GM21390 (cell line): Measurements from ENCODE around the gene MYH9.
A peak's percentile ranks its signal among the peaks of the same experiment; 100 is the strongest.
"Not testable (repeated sequence)": the region's sequence is repeated elsewhere in the genome, so short reads cannot be mapped to it uniquely, and the experiment has no call there.

Experiments
- ATAC-seq: cut with Tn5 transposase; IDR thresholded peaks from one replicate; pipeline ENCODE4 v1.9.1; 2021; ENCODE audit not compliant: unreplicated experiment

The MYH9 gene

GRCh38 chr22:36253523-36254490 is 134.0 kb downstream of the MYH9 start:
- no peak for ATAC-seq

DNA sequence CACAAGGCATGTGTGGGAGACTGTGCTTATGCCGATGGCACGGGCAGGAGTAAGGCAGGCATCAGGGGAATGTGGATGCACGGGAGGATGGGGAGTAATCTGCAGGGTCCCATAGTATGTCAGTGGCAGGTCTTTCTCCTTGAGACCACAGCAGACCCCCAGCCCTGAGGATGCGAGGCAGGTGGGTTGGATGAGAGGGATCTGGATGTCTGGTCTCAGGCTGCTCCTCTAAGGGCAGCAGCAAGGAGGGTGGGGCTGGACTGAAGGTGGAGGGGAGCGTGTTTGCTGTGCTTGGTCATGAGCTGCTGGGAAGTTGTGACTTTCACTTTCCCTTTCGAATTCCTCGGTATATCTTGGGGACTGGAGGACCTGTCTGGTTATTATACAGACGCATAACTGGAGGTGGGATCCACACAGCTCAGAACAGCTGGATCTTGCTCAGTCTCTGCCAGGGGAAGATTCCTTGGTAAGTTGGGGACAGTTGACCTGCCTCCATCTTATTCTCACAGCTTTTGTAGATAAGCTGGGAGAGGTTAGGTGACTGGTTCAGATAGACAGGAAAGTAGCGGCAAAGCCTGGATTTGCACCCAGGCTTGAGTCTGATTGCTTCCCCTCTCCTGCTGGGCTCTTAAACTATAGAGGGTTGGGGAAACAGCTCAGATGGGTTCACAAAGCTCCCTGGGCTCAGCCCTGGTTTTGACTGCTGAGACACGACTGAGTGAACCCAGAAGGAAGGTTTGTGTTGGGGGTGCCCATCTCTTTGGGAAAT is 134.8 kb downstream of the MYH9 start, which contains the start of gene APOL1:
TSS of gene APOL1 (plus strand) at position 380 of the 769 bp plus-strand sequence. CDS start 1,823 bp downstream, outside the sequence.
- no peak for ATAC-seq

- not testable (repeated sequence) for ATAC-seq
Measured at GRCh38 chr22:36251979-36252608, 135.7 kb downstream of the MYH9 start.

- not testable (repeated sequence) for ATAC-seq
Measured at GRCh38 chr22:36250292-36250960, 137.3 kb downstream of the MYH9 start.

GRCh38 chr22:36249160-36249559 is 138.6 kb downstream of the MYH9 start:
- no peak for ATAC-seq

- ATAC-seq: no peak
Measured at GRCh38 chr22:36247955-36248354, 139.8 kb downstream of the MYH9 start.

- no peak for ATAC-seq
Measured at GRCh38 chr22:36246718-36247117, 141.0 kb downstream of the MYH9 start.

DNA sequence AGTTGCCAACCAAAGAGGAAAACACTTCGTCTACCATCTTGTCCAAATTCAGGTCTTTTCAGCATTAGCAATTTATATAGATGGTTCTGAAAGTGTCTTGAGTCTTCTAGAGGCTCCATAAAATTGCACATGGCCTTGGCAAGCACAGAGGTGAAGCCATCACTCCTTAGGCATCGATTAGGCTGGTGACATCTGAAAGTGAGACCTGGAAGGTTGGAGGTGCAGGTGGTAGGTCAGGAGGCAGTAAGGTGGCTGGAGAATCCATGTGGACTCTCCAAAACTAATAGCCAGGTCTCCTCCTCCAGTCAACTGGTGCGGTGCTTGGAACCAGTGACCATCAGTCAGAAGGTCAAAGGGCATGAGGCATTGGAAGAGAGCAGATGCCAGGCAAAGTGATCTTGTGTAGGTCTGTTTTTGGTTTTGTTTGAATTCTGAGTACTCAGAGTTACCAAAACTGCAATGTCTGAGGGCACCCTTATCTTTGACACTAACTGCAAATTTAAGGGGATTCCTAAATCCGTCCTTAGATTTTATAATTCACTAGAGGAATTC is 141.9 kb downstream of the MYH9 start:
- no peak for ATAC-seq

- no peak for ATAC-seq
Measured at GRCh38 chr22:36244522-36245391, 143.0 kb downstream of the MYH9 start.

- ATAC-seq: no peak
Measured at GRCh38 chr22:36243986-36244385, 143.8 kb downstream of the MYH9 start.

DNA sequence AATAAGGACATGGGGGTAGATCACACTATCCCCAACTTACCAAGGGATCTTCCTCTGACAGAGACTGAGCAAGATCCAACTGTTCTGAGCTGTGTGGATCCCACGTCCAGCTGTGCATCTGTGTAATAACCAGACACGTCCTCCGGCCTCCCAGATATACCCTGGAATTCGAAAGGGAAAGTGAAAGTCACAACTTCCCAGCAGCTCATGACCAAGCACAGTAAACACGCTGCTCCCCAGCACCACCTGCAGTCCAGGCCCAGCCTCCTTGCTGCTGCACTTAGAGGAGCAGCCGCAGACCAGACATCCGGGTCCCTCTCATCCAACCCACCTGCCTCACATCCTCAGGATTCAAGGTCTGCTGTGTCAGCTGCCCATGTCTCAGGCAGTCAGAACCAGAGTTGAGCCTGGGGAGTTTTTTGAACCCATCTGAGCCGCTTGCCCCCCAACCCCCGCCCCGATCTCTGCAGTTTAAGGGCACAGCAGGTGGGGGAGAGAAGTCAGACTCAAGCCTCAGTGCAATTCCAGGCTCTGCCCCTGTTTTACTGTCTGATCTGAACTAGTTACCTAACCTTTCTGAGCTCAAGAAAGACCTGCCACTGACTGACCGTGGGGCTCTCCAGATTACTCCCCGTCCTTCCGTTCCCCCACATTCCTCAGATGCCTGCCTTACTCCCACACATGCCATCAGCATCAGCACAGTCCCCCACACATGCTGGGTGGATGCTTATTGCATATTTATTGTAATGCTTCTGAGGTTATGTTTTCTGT is 148.2 kb downstream of the MYH9 start, which contains the start of gene APOL2:
TSS of gene APOL2 (minus strand) at position 127 of the 771 bp plus-strand sequence. CDS start 6,365 bp downstream, outside the sequence.
- peak; percentile 79 for ATAC-seq

GRCh38 chr22:36239150-36239400 is 148.7 kb downstream of the MYH9 start:
- peak; percentile 21 for ATAC-seq

- ATAC-seq: peak; percentile 19
Measured at GRCh38 chr22:36238373-36239149, 149.2 kb downstream of the MYH9 start.

- ATAC-seq: no peak
Measured at GRCh38 chr22:36237462-36238372, 150.1 kb downstream of the MYH9 start.

- no peak for ATAC-seq
Measured at GRCh38 chr22:36236388-36237319, 151.1 kb downstream of the MYH9 start.

- ATAC-seq: no peak
Measured at GRCh38 chr22:36235585-36235984, 152.2 kb downstream of the MYH9 start.
